SK-N-SH treated with all-trans-retinoic acid at 6 μM for 48 hours (cell line): ENCODE data around the gene ACTL10.

Experiments used
- ATAC-seq: fragments of 200-7000 bp; cut with Tn5 transposase; 3 replicates; pipeline ENCODE4 v1.9.1; 2020; ENCODE audit warnings: mild to moderate bottlenecking, moderate library complexity
- ARNTL ChIP-seq: fragments of 450-650 bp; formaldehyde crosslinking; IDR thresholded peaks from 2 replicates; pipeline ENCODE4 v1.5.0; 2020; ENCODE audit warnings: low read depth, mild to moderate bottlenecking, moderate library complexity, borderline replicate concordance
- BACH2 ChIP-seq: fragments of 250-450 bp; sonication (Bioruptor Pico); IDR thresholded peaks from 2 replicates; pipeline ENCODE4 v1.9.0; 2021; ENCODE audit warnings: mild to moderate bottlenecking, borderline replicate concordance
- CREB5 ChIP-seq: fragments of 250-450 bp; sonication (Bioruptor Pico); IDR thresholded peaks from 2 replicates; pipeline ENCODE4 v1.5.1; 2020; ENCODE audit warnings: low read depth, mild to moderate bottlenecking, moderate library complexity
- CSRNP3 ChIP-seq: fragments of 250-450 bp; sonication (Bioruptor Pico); IDR thresholded peaks from 2 replicates; pipeline ENCODE4 v1.5.1; 2021; ENCODE audit warnings: mild to moderate bottlenecking, moderate library complexity
- ESRRG ChIP-seq: fragments of 250-450 bp; sonication (Bioruptor Pico); IDR thresholded peaks from 2 replicates; pipeline ENCODE4 v1.6.1; 2021; ENCODE audit warnings: mild to moderate bottlenecking
- GLIS3 ChIP-seq: fragments of 250-450 bp; sonication (Bioruptor Pico); IDR thresholded peaks from 2 replicates; pipeline ENCODE4 v1.5.0; 2020; ENCODE audit warnings: mild to moderate bottlenecking, moderate library complexity
- PATZ1 ChIP-seq: fragments of 250-450 bp; sonication (Bioruptor Pico); IDR thresholded peaks from 2 replicates; pipeline ENCODE4 v1.8.0; 2020; ENCODE audit warnings: mild to moderate bottlenecking, moderate library complexity, borderline replicate concordance
- POU6F1 ChIP-seq: fragments of 250-450 bp; sonication (Bioruptor Pico); IDR thresholded peaks from 2 replicates; pipeline ENCODE4 v1.8.0; 2021; ENCODE audit warnings: low read depth, mild to moderate bottlenecking, moderate library complexity, borderline replicate concordance
- PPARA ChIP-seq: fragments of 250-450 bp; sonication (Bioruptor Pico); IDR thresholded peaks from 2 replicates; pipeline ENCODE4 v1.5.0; 2020; ENCODE audit warnings: mild to moderate bottlenecking, borderline replicate concordance
- RARB ChIP-seq: fragments of 250-450 bp; sonication (Bioruptor Pico); IDR thresholded peaks from 2 replicates; pipeline ENCODE4 v1.8.0; 2021; ENCODE audit warnings: mild to moderate bottlenecking, moderate library complexity
- SNAI2 ChIP-seq: fragments of 250-450 bp; sonication (Bioruptor Pico); IDR thresholded peaks from 2 replicates; pipeline ENCODE4 v1.5.0; 2020; ENCODE audit warnings: mild to moderate bottlenecking, moderate library complexity
- TCF4 ChIP-seq: fragments of 250-450 bp; sonication (Bioruptor Pico); IDR thresholded peaks from 2 replicates; pipeline ENCODE4 v1.8.0; 2021; ENCODE audit warnings: mild to moderate bottlenecking, moderate library complexity, borderline replicate concordance
- TOX ChIP-seq: fragments of 250-450 bp; sonication (Bioruptor Pico); IDR thresholded peaks from 2 replicates; pipeline ENCODE4 v1.8.0; 2021; ENCODE audit warnings: mild to moderate bottlenecking, moderate library complexity, borderline replicate concordance
- TSHZ2 ChIP-seq: fragments of 250-450 bp; sonication (Bioruptor Pico); IDR thresholded peaks from 2 replicates; pipeline ENCODE4 v1.5.0; 2020; ENCODE audit warnings: mild to moderate bottlenecking, moderate library complexity
- ZC3H10 ChIP-seq: fragments of 250-450 bp; sonication (Bioruptor Pico); IDR thresholded peaks from 2 replicates; pipeline ENCODE4 v1.5.1; 2021; ENCODE audit warnings: mild to moderate bottlenecking, moderate library complexity
- ZFP3 ChIP-seq: fragments of 250-450 bp; sonication (Bioruptor Pico); IDR thresholded peaks from 2 replicates; pipeline ENCODE4 v1.5.0; 2020; ENCODE audit warnings: mild to moderate bottlenecking, moderate library complexity
- ZFP30 ChIP-seq: fragments of 450-650 bp; formaldehyde crosslinking; IDR thresholded peaks from 2 replicates; pipeline ENCODE4 v1.5.0; 2022; ENCODE audit warnings: mild to moderate bottlenecking, moderate library complexity
- ZNF565 ChIP-seq: fragments of 450-650 bp; formaldehyde crosslinking; conservative IDR thresholded peaks from 2 replicates; pipeline ENCODE4 v1.5.0; 2020; ENCODE audit warnings: low read depth, mild to moderate bottlenecking, moderate library complexity
- ZNF70 ChIP-seq: fragments of 450-650 bp; formaldehyde crosslinking; IDR thresholded peaks from 2 replicates; pipeline ENCODE4 v1.5.0; 2020; ENCODE audit warnings: mild to moderate bottlenecking, moderate library complexity
- ZNF8 ChIP-seq: fragments of 450-650 bp; formaldehyde crosslinking; IDR thresholded peaks from 2 replicates; pipeline ENCODE4 v1.5.0; 2020; ENCODE audit warnings: mild to moderate bottlenecking, moderate library complexity

Gene ACTL10

GRCh38 chr20:33669873-33670640, 3.3 kb downstream of the ACTL10 start (continued):
- no peak for TF ChIP-seq TSHZ2 (CRISPR knock-in tag)
- TF ChIP-seq RARB (CRISPR knock-in tag) = no peak
- no peak for TF ChIP-seq ZNF8 (CRISPR knock-in tag)
- TF ChIP-seq SNAI2 (CRISPR knock-in tag) = no peak
- no peak for TF ChIP-seq PPARA (CRISPR knock-in tag)
- TF ChIP-seq, all 23 proteins: peak for 0

GRCh38 chr20:33670715-33671499, 4.2 kb downstream of the ACTL10 start:
- no peak for ATAC-seq
- TF ChIP-seq ZFP3 (CRISPR knock-in tag) (no peak), GLIS3 (CRISPR knock-in tag) (no peak), CSRNP3 (no peak), ESRRG (no peak), ZFP30 (CRISPR knock-in tag) (no peak), TOX (no peak), SNAI2 (CRISPR knock-in tag) (no peak), ZC3H10 (CRISPR knock-in tag) (no peak), PPARA (CRISPR knock-in tag) (no peak), RARB (CRISPR knock-in tag) (no peak), CREB5 (CRISPR knock-in tag) (no peak), ZNF565 (CRISPR knock-in tag) (no peak), BACH2 (CRISPR knock-in tag) (no peak), ARNTL (no peak)
- TF ChIP-seq, all 23 proteins: peak for 0

- TF ChIP-seq BACH2 (CRISPR knock-in tag) (no peak), PPARA (CRISPR knock-in tag) (no peak), ARNTL (no peak), SNAI2 (CRISPR knock-in tag) (no peak), POU6F1 (CRISPR knock-in tag) (no peak), TCF4 (CRISPR knock-in tag) (no peak), PATZ1 (CRISPR knock-in tag) (no peak), CREB5 (CRISPR knock-in tag) (no peak), ZNF70 (no peak), ZC3H10 (CRISPR knock-in tag) (no peak), CSRNP3 (no peak)
- ATAC-seq = no peak
Observed at GRCh38 chr20:33671573-33672288, 5.0 kb downstream of the ACTL10 start.
